ENCODE measurements around the gene UGT2B28.
"Not testable (repeated sequence)": the region's sequence is repeated elsewhere in the genome, so short reads cannot be mapped to it uniquely, and the experiment has no call there.

UGT2B28 gene

DNA sequence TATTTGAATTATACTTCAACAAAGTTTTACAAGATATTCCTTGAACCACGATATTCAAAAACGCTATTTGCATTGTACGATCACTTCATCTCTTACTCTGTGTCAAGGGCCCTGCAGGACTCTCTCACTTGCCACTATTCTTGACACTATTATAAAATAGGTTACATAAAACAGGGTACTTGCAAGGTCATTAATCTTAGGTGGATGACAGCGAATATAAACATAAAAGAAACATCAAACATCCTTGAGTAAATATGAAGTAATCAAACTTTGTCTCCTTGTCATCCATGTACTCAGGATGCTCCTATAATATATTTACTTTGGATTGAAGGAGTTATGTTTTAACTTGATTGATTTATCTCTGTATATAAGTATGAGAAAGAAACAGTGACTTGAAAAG is at the start of gene UGT2B28:
Gene UGT2B28, plus strand, starts transcription at position 395 of the 400 bp plus-strand sequence. CDS start 26 bp downstream, outside the sequence.
- DNase-seq = not testable (repeated sequence)

GRCh38 chr4:69239092-69239491 is 41.2 kb upstream of the UGT2B28 start:
- peak; percentile 4 for DNase-seq

GRCh38 chr4:69239557-69240168 is 40.6 kb upstream of the UGT2B28 start:
- DNase-seq = peak; percentile 43

GRCh38 chr4:69240787-69241186 is 39.5 kb upstream of the UGT2B28 start:
- DNase-seq = not testable (repeated sequence)

GRCh38 chr4:69241746-69242145 is 38.5 kb upstream of the UGT2B28 start:
- peak; percentile 59 for DNase-seq

GRCh38 chr4:69242562-69243240 is 37.6 kb upstream of the UGT2B28 start:
- DNase-seq = not testable (repeated sequence)

DNA sequence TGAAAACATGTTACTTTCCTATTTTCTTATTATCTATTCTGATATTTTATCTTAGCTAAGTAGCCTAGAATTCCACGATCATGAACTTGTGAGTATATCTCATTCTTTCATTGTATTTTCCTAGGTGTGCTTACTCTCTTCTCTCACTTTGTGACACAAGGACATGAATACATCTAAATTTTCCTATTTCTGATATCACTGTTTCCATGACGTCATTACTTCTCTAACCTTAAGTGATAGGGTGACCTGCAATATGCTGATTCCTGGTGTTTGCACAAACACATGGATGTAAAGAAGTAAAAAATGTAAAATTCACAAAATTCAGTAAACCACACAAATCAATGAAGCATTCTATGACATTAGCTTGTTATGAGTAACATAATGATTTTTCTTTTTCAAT is 29.4 kb upstream of the UGT2B28 start:
- not testable (repeated sequence) for DNase-seq

DNA sequence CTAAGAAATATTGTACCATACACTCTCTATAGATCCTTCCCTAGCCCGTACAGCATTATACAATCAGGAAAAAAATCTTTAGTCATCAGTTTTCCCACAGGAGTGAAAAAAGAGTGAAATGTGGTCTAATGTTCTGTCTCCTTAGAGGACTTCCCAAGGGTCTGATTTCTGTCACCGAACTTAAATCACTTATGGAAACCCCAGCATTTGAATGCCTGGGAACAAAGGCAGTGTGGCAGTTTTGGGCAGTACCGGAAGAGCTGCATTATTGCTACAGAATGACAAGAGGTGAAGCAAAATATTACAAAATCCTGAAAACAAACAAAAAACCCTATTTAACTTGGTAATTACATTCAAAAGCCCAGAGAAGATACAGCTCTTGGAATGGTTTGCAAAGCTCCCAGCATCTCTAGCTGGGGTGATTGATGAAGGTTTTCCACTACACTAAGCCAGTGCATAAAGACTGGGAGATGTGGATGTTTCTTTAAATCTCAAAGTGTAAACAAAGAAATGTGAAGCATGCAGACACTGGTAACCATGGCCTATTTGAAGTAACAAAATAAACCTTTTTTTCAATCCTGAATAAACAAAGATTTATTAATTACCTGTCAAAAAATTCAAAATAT is 27.0 kb upstream of the UGT2B28 start:
- not testable (repeated sequence) for DNase-seq

DNA sequence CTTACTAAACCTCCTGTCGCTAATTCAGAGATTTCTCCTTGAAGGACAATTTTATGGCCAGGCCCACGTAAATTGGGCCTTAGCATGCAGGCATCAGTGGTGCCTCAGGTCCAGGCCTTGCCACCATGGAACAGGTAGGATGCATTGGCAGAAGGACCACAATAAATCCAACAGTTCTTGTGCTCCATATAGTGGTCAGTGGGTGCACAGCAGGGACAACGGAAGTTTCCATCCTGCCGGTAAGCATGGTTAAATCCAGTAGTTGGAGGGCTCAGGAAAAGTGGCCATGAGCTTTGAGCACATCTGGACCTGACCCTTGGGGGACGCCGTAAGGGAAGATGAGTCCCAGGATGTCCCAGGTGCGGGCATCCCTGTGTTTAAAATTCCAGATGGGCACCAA is 11.7 kb upstream of the UGT2B28 start:
- DNase-seq = not testable (repeated sequence)

- DNase-seq = not testable (repeated sequence)
Observed at GRCh38 chr4:69296356-69296755, 16.1 kb downstream of the UGT2B28 start.

DNA sequence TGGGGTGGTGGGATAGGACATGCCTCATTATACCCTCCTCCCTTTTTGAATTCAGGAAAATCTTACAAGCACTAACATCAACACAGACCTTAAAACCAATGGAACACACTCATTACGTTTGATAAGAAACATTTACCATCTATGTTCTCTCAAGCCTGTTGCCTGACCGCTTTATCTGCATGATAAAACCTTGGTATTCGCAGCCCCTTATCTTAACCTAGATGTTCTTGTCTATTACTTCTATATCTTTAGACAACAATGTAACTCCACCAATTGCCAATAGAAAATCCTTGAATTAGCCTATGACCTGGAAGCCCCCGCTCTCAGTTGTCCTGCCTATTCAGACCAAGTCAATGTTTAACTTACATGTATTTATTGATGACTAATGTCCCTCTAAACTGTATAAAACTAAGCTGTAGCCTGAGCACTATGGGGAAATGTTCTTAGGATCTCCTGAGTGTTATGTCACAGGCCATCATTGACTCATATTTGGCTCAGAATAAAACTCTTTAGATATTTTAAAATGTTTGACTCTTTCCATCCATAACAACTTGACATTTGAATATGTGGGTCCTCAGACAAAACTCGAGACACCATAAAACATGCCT is 28.3 kb downstream of the UGT2B28 start:
- DNase-seq = not testable (repeated sequence)

GRCh38 chr4:69309549-69310076 is 29.3 kb downstream of the UGT2B28 start:
- DNase-seq = peak; percentile 85

DNA sequence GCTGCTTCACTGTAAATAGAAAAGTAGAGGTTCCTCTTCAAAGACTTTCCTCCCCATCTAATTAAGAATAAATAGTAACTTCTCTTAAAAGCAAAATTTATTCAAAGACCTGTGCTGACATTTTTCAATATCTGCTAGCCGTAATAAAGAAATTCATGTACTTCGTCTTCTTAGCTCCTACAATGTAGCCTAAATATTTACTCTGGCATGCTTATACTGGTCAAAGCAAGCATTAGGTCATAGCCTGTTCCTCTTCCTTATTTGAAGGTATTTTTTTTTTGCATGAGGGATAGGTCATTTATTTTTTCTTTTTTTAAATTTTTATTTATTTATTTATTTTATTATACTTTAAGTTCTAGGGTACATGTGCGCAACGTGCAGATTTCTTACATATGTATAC is 30.0 kb downstream of the UGT2B28 start:
- not testable (repeated sequence) for DNase-seq

GRCh38 chr4:69317669-69318298 is 37.5 kb downstream of the UGT2B28 start:
- DNase-seq = not testable (repeated sequence)

- no peak for DNase-seq
Observed at GRCh38 chr4:69321153-69321729, 41.0 kb downstream of the UGT2B28 start.

- DNase-seq = no peak
Observed at GRCh38 chr4:69322055-69322454, 41.8 kb downstream of the UGT2B28 start.

DNA sequence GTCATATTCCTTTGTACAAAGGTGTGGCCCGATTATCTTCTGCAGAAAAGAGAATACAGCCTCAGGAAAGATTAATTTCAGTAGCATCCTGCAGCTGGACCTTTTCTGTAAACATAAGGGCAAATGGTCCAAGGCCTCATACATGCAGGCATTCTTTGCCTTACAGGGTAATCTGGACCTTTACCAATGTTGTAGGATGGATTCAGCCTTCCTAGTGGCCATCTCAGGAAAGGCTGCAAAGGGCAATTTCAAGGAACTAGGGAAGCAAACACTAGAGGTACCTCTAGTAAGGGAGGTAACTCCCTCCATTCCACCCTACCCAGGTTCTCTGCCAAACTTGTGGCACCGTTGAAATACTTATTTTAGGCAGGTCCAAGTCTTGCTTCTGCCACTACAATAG is 43.0 kb downstream of the UGT2B28 start:
- DNase-seq = no peak

GRCh38 chr4:69330345-69331047 is 50.2 kb downstream of the UGT2B28 start:
- no peak for DNase-seq

DNA sequence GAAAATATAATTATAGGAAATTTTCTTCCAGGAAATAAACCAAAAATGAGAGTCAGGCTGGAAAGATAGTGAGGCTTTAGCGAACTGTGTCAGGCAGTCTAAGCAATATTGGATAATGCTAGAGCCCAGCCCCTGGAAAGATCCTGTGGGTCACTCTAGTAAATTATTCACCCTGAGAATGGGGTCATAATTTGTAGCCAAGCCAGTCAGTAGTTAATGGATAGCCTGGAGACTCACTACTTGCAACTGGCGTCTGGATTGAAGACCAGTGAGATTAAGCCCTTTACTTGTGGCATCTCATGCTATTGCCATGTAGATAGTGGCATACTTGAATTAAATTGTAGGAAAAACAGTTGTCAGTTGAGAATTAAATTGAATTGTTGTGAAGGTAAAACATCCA is 51.0 kb downstream of the UGT2B28 start:
- DNase-seq = not testable (repeated sequence)

- DNase-seq = not testable (repeated sequence)
Observed at GRCh38 chr4:69335485-69335884, 55.2 kb downstream of the UGT2B28 start.

GRCh38 chr4:69343114-69343513 is 62.8 kb downstream of the UGT2B28 start:
- DNase-seq = not testable (repeated sequence)
